ENCODE data around the gene GDE1. TPM values are rescaled to one million over a fixed set of nuclear protein-coding genes. Genes with fewer than 3 reads are reported as not detected.
"Not testable (repeated sequence)": the region's sequence is repeated elsewhere in the genome, so short reads cannot be mapped to it uniquely, and the experiment has no call there.

GDE1 gene, protein sequence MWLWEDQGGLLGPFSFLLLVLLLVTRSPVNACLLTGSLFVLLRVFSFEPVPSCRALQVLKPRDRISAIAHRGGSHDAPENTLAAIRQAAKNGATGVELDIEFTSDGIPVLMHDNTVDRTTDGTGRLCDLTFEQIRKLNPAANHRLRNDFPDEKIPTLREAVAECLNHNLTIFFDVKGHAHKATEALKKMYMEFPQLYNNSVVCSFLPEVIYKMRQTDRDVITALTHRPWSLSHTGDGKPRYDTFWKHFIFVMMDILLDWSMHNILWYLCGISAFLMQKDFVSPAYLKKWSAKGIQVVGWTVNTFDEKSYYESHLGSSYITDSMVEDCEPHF
- polyA plus RNA-seq (2013, experiment 1 of 2; ENCODE audit: insufficient read length), result 48.9 TPM
- polyA plus RNA-seq (2013, experiment 2 of 2; ENCODE audit: insufficient read length), result 36.9 TPM

DNA sequence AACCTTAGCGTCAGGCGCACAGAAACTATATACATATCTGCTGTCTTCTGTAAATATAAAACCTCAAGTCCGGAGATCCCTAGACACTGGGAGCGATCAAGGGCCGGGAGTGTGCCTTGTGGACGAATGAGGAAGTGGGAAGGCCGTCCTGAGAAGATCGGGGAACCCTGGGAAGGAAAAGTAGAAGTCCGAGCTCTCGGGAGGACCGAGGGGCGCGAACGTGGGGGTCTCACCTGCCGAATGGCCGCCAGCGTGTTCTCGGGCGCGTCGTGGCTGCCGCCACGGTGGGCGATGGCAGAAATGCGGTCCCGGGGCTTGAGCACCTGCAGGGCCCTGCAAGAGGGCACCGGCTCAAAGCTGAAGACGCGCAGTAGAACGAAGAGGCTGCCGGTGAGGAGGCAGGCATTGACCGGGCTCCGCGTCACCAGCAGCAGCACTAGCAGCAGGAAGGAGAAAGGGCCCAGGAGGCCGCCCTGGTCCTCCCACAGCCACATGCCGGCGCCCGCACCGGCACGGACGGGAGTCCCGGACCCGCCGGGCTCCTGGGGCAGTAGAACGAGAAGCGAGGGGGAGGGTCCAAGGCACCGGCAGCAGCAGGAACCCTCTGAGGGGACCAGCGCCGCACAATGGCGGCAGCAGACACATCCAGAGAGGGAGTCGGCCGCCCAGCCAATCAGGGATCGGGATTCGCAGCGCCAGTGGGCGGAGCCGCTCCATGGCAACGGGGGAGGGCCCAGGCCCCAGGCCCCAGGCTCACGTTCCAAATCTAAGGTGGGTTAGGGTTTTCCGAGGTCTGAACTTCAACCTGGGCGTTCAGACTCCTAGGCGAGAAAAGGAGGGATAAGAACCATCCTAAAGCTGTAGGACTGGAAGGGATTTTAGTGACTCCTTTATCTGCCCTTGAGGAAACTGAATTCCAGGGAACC, at the start of gene GDE1:
GDE1 (minus strand) TSS at position 628 of the 926 bp plus-strand sequence; CDS start at position 494, 134 bp downstream.
- peak; percentile 90 for DNase-seq

DNA sequence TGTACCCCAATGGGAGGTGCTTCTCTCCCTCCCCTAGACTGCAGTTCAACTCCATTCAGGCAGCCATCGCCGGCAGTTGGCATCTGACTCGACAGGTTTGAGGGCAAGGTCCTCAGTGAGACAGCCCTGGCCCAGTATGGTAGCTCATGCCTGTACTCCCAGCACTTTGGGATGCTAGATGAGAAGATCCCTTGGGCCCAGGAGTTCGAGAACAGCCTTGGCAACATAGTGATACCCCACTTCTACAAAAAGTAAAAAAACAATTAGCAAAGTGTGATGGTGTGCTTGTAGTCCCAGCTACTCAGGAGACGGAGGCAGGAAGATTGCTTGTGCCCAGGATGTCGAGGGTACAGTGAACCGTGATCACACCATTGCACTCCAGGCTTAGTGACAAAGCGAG, 45.7 kb upstream of the GDE1 start:
- no peak for DNase-seq

DNA sequence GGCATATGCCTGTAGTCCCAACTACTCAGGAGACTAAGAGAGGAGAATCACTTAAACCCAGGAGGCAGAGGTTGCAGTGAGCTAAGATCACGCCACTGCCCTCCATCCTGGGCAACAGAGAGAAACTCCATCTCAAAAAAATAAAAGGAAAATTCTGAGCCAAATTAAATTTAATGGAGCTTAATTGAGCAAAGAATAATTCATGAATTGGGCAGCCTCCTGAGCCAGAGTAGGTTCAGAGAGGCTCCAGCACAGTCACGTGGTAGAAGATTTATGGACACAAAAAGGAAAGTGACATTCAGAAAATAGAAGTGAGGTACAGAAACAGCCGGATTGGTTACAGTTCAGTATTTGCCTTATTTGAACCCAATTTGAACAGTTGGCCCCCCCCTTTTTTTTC, 44.5 kb upstream of the GDE1 start:
- DNase-seq, result no peak

DNA sequence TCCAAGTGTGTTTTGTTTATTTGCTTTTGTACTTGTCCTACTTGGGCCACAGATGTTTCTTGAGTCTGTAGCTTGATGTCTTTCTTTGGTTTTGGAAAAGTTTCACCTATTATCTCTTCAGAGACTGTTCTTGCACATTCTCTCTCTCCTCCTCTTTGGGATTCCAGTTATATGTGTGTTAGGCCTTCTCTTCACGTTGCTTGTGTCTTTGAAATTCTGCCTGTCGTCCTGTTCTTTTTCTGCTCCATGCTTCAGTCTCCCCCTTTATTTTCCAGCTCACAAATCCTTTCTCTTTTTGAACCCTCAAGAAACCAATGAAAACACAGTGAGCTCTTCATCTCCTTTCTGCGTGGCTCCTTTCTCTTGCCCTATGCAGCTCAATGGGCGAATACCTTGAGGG, 41.5 kb upstream of the GDE1 start:
- no peak for DNase-seq

GRCh38 chr16:19560078-19560477, 38.2 kb upstream of the GDE1 start:
- no peak for DNase-seq

DNA sequence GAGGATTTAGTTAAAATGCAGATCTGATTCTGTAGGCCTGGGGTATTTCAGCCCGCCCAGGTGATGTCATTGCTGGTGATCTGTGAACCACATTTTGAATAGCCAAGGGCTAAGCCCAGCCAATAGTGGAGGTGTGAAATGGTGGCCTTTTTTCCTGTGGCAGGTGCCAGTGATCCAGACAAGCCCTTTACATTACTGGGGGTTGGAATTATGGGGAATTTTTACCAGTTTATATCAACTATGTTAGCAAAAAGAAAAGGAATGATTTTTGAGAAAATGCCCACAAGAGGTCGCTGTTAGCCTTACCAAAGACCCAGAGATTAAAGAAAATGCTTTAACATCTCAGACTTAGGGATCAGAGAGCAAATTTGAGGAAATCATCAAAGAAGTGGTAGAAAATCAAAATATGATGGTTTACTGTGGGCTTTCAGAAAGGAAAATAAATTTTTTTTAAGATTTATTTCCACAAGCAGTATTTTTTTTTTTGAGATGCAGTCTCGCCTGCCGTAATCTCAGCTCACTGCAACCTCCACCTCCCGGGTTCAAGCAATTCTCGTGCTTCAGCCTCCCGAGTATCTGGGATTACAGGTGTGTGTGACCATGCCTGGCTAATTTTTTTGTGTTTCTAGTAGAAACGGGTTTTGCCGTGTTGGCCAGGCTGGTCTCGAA, 37.5 kb upstream of the GDE1 start:
- peak; percentile 57 for DNase-seq

DNA sequence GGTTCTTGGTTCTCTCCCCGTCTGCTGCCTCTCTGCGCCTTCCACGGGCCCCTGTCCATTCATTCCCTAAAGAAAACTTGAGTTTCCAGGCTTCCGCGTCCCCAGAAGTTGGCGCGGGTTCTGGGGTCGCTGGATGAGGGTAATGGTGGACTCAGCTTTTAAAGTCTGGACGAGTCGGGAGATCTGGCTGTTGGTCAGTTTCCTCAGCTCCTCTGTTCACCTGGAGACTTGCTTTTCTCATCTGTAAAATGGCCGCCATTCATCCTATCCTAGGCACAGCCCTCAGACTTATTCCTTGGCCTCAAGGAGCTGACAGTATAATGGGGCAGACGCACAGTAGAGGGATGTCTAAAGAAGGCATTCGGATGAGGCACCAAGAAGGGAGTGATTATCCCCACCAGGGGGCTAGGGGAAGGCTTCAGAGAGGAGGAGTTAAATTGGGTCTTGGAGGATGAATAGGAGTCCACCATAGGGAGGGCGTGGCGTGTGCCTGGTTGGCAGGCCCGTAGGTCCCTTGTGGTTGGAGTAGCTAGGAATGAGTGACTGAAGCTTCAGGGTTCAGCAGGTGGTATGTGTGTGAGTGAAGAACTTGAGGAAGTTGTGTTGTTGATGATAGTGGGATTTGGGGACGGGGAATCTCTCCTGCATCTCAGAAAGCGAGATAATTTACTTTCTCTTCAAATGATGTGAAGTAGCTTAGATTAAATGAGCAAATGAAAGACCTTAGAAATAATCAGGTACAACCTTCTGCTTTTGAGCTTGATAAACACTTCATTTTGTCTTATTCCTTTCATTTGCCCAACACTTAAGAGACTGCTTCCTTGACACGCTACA, 34.3 kb upstream of the GDE1 start:
- peak; percentile 52 for DNase-seq

- peak; percentile 97 for DNase-seq
Measured at GRCh38 chr16:19555186-19555937, 33.5 kb upstream of the GDE1 start, which contains the start of gene VPS35L. Gene VPS35L, plus strand, starts transcription at chr16:19555703. Its CDS starts 27 bp downstream, at chr16:19555730.

DNA sequence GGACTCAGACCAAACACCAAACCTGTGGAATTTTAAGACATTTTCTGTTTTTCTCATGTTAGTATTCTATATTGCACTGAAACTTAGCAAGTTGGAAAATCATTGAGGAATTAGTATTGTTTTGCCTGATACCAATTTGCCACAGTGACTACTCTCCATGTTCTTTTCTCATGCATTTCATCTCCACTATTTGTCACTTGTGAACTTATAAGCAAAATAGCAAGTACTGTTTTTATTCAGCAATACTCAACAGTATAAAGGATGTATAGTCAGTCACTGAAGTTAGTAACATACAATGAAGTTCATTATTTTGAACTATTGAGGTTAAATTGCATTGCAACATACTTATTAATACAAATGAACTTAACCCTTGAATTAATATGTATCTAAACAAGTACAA, 27.8 kb upstream of the GDE1 start:
- no peak for DNase-seq

DNA sequence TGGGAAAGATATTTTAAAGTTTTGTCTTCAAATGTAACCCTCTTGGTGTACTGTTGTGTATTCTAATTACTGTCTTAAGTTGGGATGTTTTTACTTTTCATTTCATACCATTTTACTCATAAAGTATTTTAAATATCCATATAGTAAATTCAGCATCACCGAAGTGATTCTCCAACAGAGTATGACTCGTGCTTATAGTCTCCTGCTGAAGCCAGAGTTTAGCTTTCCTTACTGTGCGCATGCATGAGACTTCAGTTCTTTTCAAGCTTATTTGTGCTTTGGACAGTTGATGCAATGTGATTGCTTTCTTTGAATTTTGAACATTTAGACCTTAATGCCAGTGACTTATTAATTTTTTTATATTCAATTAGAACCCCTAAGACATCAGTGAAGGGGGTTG, 26.2 kb upstream of the GDE1 start:
- DNase-seq, result peak; percentile 13

DNA sequence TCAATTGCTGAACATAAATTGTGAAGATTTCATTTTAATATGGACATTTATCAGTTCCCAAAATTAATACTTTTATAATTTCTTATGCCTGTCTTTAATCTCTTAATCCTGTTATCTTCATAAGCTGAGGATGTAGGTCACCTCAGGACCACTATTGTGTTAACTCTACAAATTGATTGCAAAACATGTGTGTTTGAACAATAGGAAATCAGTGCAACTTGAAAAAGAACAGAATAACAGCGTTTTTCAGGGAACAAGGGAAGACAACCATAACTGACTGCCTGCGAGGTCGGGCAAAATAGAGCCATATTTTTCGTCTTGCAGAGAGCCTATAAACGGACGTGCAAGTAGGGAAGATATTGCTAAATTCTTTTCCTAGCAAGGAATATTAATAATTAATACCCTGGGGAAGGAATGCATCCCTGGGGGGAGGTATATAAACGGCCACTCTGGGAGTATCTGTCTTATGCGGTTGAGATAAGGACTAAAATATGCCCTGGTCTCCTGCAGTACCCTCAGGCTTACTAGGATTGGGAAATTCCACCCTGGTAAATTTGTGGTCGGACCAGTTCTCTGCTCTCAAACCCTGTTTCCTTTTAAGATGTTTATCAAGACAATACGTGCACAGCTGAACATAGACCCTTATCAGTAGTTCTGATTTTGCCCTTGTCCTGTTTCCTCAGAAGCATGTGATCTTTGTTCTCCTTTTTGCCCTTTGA, 21.5 kb upstream of the GDE1 start:
- DNase-seq, result not testable (repeated sequence)

DNA sequence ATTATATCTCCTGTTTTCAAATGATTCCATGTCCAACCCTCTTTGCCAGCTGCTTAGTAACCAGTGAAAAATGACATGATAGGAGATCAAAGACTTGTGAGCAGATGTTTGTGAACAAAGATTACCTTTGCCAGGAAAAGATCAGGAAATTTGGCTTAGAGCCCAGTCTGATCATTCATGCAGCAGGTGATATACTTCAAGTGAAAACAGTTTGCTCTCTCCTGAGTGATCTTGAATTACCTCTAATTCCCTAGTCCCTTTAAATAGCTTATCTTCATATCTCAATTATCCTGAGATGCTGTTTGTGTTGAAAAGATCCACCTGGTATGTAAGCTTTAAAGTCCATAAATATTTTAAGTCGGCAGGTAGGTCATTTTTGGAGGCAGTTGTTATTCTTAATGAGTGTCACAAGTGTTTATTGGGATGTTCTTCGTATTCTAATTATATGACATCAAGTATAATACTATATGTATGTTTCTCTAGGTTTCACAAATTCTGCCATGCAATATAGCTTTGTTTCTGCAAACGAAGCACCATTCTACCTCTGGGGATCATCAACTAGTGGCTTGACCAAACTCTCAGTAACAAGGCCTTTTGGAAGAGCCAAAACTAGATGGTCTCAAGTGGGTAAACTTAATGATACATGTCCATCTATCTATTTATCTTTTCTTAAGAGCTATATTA, 20.4 kb upstream of the GDE1 start:
- DNase-seq, result no peak

DNA sequence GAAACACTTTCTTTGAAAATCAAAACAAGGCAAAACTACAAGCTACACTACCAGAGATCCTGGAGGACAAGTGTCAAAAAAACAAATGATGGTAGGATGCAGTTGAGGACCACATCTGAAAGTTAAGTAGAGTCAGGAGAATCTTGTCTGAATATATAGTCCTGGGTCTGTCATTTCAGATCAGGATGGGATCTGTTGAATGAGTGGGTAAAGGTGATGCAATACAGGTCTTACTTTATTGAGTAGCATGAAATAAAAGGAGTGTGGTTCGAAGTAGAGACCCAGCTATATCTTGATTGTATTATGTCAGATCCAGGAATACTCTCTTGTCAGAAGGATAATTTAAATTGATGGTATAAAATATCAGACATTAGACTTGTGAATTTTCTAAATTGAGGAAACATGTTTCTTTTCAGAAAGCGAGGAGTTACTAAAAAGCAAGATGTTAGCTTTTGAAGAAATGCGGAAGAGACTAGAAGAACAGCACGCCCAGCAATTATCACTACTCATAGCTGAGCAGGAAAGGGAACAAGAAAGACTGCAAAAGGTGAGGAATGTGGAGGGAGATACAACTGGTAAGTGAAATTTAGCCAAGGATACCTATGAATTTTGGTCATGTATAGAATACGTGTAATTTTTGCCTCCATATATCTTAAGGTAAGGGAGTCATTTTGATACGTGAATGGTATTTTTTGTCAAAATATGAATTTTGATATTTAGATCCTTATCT, 18.5 kb upstream of the GDE1 start:
- DNase-seq, result no peak

GRCh38 chr16:19532601-19533000, 10.7 kb upstream of the GDE1 start:
- no peak for DNase-seq

GRCh38 chr16:19528666-19529065, 6.8 kb upstream of the GDE1 start:
- no peak for DNase-seq

DNA sequence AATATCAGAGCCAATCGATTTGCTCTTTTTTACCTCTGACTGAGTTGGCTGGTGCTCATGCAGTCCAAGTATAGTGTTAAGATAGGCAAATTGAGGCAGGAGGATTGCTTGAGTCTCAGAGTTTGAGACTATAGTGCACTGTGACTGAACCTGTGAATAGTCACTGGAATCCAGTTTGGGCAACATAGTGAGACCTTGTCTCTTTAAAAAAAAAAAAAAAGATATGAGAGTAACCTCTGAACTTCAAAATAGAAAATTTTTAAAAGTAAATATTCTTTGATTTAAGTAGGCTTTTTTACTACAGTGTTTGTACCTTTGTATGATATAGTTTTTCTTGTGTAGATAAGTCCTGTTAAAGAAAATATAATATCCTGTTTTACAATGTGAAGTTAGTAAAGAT, 5.3 kb upstream of the GDE1 start:
- no peak for DNase-seq

DNA sequence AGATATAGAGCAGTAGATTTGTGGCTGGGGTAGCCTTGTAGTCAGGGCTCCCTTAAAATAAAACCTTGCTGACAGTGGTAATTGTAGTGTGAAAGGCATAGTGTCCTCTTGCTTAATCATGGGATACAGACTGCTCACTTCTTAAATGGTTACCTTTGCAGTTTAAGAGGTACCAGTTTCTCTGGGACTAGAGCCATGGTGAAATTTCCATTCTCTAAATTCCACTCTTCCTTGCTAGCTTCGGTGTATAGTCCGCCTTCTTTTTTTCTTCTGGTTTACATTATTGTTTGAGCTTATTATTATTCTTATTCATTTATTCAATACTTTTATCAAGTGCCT, 3.5 kb upstream of the GDE1 start:
- no peak for DNase-seq

DNA sequence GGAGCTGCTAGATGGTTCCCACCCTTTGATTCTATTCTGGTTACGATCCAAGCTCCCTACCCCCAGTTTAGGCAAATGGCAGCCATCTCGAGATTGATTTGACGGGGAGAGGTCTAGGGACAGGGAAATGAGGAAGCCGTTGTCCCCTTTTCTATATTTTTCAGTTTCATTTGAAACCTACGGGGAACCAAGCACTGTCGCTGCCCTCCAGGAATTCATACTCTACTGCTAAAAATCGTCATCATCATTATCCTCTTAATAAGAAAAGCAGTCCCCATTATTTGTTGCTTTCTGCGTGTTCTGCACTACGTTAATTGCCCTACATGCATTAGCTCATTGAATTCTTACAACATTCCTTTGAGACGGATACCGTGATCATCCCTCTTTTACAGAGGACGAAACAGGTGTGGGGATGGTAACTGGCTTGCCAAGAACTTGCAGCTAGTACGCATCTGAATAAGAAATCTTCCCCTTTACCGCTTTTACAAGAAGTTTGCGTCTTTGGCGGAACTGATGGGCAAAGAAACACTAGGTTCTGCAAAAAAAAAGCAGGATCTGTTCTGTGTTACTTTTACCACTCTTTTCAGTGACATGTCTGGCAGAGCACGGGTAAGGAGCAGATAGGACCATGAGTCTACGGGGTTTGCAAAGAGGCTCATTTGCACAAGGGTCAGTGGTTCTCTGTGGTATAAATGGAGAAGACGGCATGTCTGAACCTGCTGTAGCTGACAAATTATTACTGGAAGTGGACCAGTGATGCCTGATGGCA, 2.9 kb upstream of the GDE1 start:
- no peak for DNase-seq

DNA sequence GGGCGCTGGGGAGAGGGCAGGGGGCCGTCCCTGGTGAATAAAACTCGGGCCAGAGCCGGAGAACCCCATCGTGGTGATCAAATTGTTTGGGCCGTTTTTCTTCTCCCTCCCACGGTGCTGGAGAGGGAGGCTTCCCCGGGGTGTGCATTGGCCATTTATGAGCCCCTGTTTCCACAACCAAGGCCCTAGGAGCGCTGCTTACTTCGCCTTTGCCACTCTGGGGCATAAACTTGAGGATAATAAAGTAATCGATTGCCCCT, 2.4 kb upstream of the GDE1 start:
- no peak for DNase-seq

All from fibroblast of skin of back (primary cell).